Stomach (tissue), 4 donors: ENCODE results near the gene RING1.
"Not testable (repeated sequence)": the region's sequence is repeated elsewhere in the genome, so short reads cannot be mapped to it uniquely, and the experiment has no call there.

ENCODE experiments used
- CTCF ChIP-seq, 7 experiments: fragments of 450-650 bp in 4 of 7; fragments of 200-600 bp in 3 of 7; sonication (generic) in 3 of 7; IDR thresholded peaks; one replicate each; pipeline ENCODE4 v1.5.1; 2016 to 2019; ENCODE audit warnings: antibody characterized with exemption in 7 of 7, control low read depth in 2 of 7, mild to moderate bottlenecking in 1 of 7
- EP300 ChIP-seq: sonication (generic); formaldehyde crosslinking; IDR thresholded peaks from one replicate; pipeline ENCODE4 v1.6.1; 2017; ENCODE audit warnings: antibody characterized with exemption
- POLR2A ChIP-seq, 4 donors: fragments of 450-650 bp; IDR thresholded peaks; one replicate each; pipeline ENCODE4 v1.6.1; 2016; ENCODE audit warnings: antibody characterized with exemption in 4 of 4, control low read depth in 2 of 4, mild to moderate bottlenecking in 1 of 4, moderate library complexity in 1 of 4

- not testable (repeated sequence) for TF ChIP-seq POLR2A (IDR thresholded peaks at IDR 0.05); CTCF (IDR thresholded peaks at IDR 0.05); EP300
Observed at GRCh38 chr6:33226503-33227120, 18.3 kb downstream of the RING1 start.
